Measurements from ENCODE around the gene ADIPOQ.
"Not testable (repeated sequence)": the region's sequence is repeated elsewhere in the genome, so short reads cannot be mapped to it uniquely, and the experiment has no call there.

Gene ADIPOQ

DNA sequence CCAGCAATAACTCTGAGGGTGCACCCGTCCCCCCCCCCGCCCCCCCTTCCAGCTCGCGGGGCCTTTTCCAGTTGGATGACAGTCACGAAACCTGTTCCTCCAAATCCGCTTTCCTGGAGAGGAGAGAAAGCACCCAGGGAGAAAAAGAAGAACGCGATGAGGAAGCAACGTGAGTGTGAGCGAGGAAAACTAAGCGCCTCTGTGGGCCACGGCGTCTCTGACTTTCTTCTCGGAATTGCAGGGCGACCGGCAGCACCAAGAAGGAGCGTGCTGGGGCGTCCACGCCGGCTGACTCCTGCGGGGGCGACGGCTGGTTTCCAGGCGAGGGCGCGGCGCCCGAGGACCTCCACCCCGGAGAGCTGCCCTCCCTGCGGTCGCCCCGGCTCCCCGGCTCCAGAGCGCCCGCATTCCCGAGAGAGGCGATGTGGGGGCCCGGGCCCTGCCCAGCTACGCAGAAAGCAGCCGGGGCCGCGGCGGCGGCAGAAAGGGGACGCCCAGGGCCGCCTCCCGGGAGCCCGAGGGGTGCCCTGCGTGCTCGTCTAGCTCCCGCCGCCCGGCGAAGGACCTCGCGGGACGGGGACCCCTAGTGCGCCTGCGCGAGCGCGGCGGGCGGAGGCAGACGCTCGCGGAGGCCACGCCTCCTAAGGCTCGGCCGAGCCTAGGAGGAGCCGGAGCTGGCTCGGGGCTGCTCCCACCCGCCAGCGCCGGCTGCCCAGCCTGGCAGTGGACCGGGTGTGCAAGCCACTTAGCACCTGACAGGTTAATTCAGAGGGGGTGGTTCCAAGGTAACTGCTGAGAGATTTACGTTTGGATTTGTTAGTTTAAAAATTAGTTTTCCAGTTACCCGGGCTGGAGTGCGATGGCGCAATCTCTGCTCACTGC is 15.3 kb upstream of the ADIPOQ start:
- DNase-seq: peak; percentile 86

GRCh38 chr3:186828340-186828739 is 14.2 kb upstream of the ADIPOQ start:
- no peak for DNase-seq

DNA sequence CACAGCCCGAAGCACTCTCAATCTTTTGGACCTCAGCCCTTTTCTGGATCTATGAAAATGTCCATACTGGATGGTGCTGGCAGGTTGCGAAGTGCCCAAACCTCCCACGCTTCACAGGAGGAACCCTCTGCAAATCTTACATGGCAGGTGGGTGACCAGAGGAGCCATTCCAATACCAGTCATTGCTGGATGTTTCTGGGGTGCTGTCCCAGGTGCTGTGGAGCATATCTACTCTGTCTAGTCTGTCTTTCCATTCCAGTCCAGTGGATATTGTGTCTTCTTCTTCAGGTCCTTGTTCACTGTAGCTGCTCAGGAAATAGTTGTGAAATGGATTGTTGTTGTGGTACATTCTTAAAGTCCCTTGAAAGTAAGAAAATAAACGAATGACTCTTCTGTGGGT is 10.7 kb upstream of the ADIPOQ start:
- DNase-seq: no peak

DNA sequence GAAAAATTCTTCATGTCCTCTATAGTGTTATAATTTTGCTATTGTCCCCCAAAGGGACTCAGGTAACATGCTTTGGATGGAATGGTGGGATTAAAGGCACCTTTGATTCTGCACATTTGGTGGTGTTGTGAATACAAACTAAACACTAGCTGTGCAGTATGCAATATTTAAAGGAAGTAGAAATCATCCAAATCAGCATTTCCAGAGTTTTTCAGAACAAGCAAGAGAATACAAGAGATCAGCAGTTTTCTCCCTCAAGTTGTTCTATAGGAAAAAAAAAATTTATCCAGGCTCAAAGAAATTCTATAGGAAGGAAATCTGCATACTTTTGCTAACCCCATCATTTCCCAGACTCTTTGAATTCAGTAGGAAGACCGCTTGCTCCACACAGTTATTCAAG is 10.2 kb upstream of the ADIPOQ start:
- DNase-seq: no peak

GRCh38 chr3:186839874-186840641 is 2.5 kb upstream of the ADIPOQ start:
- no peak for DNase-seq

GRCh38 chr3:186841620-186842019 is 890 bp upstream of the ADIPOQ start:
- no peak for DNase-seq

DNA sequence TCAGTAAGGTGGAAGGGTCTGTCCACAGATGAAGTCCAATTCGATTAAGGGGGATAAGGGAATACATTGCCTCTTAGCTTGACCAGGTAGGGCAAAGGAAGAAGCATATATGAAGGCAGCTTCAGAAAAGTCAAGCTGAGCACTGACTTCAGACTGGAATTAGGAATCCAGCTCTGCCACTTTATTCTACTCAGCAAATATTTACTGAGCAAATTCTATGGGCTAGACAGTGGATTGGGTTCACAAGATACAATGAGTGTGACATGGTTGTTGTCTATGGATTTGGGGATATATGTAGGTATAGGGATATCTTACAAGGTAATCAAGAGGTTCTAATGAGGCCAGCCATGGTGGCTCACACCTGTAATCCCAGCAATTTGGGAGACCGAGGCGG is 526 bp downstream of the ADIPOQ start:
- DNase-seq: no peak

GRCh38 chr3:186844908-186845307 is 2.4 kb downstream of the ADIPOQ start:
- no peak for DNase-seq

- no peak for DNase-seq
These were observed 3.2 kb downstream of the ADIPOQ start for GRCh38 chr3:186845756-186846155.

GRCh38 chr3:186847437-186847836 is 4.9 kb downstream of the ADIPOQ start:
- DNase-seq: no peak

DNA sequence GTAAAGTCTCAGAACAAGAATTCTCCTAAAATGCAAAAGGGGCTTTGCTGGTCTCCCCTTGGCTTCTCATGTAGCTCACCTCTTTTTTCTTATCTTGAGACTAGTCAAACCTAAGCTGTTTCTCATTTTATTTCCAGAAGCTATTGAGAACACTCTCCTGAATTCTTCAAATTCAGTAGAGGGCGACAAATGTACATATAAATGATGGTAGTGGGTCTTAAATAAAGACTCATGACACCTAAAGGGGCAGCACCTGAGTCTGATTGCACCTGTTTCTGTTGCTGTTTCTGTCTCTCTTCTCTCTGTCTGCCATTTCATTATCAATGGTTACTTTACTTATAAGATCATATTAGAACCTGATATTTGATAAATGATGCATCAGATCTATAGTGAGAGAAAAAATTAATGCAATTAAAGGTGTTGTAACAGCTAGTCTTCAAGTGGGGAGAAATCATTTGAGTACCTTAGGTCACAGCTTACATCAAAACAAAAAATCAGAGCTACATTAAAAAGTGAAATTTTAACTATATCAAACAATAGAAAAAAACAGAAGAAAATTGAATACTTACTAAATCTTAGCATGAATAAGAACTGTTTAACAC is 7.0 kb downstream of the ADIPOQ start:
- peak; percentile 37 for DNase-seq

DNA sequence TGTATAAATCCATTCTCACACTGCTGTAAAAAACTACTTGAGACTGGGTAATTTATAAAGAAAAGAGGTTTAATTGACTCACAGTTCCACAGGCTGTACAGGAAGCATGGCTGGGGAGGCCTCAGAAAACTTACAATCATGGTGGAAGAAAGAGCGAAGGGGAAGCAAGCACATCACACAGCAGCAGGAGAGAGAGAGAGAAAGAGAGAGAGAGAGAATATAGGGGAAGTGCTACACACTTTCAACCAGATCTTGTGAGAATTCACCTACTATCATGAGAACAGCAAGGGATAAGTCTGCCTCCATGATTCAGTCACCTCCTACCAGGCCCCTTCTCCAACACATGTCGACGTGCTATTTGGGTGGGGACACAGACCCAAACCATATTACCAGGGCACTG is 9.3 kb downstream of the ADIPOQ start:
- DNase-seq: not testable (repeated sequence)

DNA sequence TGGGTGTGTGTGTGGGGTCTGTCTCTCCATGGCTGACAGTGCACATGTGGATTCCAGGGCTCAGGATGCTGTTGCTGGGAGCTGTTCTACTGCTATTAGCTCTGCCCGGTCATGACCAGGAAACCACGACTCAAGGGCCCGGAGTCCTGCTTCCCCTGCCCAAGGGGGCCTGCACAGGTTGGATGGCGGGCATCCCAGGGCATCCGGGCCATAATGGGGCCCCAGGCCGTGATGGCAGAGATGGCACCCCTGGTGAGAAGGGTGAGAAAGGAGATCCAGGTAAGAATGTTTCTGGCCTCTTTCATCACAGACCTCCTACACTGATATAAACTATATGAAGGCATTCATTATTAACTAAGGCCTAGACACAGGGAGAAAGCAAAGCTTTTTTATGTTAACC is 10.5 kb downstream of the ADIPOQ start:
- no peak for DNase-seq

DNA sequence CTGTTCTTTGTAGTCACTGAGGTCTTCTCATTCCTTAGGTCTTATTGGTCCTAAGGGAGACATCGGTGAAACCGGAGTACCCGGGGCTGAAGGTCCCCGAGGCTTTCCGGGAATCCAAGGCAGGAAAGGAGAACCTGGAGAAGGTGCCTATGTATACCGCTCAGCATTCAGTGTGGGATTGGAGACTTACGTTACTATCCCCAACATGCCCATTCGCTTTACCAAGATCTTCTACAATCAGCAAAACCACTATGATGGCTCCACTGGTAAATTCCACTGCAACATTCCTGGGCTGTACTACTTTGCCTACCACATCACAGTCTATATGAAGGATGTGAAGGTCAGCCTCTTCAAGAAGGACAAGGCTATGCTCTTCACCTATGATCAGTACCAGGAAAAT is 11.6 kb downstream of the ADIPOQ start:
- no peak for DNase-seq

DNA sequence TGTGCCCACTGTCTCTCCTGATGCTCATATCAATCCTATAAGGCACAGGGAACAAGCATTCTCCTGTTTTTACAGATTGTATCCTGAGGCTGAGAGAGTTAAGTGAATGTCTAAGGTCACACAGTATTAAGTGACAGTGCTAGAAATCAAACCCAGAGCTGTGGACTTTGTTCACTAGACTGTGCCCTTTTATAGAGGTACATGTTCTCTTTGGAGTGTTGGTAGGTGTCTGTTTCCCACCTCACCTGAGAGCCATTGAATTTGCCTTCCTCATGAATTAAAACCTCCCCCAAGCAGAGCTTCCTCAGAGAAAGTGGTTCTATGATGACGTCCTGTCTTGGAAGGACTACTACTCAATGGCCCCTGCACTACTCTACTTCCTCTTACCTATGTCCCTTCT is 12.4 kb downstream of the ADIPOQ start:
- no peak for DNase-seq

GRCh38 chr3:186857743-186858142 is 15.2 kb downstream of the ADIPOQ start:
- no peak for DNase-seq

DNA sequence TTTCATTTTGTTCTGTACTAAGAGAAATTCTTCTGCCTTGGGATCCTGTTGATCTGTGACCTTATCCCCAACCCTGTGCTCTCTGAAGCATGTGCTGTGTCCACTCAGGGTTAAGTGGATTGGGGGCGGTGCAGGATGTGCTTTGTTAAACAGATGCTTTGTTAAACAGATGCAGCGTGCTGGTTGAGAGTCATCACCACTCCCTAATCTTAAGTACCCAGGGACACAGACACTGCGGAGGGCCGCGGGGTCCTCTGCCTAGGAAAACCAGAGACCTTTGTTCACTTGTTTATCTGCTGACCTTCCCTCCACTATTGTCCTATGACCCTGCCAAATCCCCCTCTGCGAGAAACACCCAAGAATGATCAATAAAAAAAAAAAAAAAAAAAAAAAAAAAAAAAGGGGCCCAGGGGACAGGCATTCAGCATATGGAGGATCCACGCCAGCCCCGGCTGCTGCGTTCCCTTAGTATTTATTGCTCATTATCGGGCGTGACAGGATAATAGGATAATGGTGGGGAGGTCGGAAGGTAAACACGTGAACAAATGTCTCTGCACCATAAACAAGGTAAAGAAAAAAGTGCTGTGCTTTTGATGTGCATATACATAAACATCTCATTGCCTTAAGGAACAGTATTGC is 22.8 kb downstream of the ADIPOQ start:
- DNase-seq: not testable (repeated sequence)

DNA sequence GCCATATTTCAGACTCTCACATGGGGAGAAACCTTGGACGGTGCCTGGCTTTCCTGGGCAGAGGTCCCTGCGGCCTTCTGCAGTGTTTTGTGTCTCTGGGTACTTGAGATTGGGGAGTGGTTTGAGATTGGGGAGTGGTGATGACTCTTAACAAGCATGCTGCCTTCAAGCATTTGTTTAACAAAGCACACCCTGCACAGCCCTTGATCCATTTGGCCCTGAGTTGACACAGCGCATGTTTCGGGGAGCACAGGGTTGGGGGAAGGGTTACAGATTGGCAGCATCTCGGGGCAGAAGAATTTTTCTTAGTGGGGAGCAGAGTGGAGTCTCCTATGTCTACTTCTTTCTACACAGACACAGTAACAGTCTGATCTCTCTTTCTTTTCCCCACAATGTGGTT is 23.6 kb downstream of the ADIPOQ start:
- not testable (repeated sequence) for DNase-seq

DNA sequence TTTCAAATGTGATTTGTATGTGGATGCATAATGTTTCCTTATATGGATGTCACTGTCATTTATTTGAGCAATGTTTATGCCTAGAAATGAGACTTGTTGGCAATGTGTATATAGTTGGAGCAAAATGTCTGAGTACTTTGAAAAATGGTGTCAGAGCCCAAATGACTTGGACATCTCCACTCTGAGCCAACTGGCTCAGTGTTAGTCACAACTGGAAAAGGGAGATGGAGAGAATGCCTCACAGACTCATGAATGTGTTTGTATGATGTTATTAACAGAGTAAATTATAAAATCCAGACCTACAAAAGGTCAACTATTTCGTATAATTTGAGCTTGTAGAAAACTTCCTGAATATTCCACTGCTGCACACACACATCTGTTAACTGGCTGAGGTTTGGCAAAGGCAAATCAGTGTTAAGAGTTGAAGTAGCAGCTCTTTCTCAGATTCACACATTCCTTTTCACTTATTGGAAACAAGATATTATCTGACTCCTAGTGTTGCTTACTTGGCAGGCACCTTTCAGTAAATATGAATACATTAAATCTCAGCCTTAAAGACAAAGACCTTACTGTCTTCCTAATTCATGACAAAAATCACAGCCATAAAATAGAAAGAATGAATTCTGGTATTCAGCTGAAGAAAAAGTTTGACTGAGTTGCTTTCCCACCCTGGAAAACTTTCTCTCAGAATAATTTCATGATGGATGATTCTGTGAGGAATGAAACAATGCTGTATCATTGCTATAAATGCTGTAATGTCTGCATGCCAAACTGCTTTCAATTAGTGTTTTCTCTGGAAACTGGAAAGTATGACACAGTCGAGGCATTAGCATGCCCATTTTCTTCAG is 27.0 kb downstream of the ADIPOQ start:
- no peak for DNase-seq

DNA sequence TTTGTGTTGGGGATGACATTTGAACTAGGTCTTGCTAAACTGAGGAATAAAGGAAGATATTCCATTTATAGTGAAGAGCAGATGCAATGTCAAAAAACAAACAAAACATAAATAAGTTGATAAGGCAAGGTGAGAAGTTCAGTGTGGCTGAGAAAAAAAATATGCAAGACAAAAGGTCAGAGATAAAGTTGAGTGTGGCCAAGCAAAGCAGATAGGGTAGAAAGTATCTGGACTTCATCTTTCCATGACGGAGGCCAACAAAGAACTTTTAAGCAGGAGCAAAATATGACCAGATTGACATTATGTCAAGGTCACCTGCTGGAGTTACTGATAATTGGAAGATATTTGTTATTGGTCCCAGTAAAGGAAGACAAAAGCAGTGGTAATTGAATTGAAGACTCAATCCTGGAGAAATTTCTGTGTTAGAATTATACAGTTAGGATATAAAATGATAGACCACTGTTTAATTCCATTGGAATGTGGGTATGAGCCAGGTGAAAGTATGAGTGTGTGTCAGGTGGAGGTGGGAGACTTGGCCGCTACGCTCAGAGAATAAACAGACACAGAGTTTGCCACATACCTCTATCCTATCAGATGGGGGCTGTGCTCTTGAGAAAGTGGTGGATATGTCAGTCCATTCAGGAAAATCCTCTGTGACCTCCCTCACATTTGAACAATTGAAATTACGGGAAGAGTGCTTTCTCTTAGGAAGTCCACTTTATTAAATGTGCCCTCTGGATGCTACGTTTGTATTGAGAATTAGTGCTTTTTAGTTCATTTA is 28.1 kb downstream of the ADIPOQ start:
- no peak for DNase-seq

DNA sequence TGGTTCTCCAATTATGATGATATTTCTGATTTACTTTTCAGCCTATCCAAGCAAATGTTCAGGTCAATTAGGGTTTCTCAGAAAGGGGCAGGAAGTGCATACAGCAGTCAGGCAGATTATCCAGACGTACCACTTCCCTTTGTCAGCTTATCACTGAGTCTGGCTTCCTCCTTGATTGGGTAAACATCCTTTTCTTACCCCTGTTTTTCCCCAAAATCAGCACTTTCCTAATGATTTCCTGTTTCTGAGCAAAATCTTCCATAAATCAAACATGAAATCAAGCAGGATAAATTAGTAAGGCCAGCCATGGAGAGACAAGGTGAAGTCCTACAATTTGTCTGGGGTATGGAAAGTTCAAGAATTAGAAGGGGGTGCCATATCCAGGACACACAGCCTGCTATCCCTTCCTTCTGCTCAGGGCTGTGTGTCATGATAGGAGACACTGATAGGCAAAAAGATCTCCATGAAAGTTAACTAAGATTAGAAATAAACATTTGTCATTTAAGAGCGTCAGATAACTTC is 29.0 kb downstream of the ADIPOQ start:
- no peak for DNase-seq
